Measurements from ENCODE around the gene FFAR3. TPM values are rescaled to one million over a fixed set of nuclear protein-coding genes. Genes with fewer than 3 reads are reported as not detected.

Gene FFAR3
- total RNA-seq, 1 donor from 2014 or later = 0.31 TPM

DNA sequence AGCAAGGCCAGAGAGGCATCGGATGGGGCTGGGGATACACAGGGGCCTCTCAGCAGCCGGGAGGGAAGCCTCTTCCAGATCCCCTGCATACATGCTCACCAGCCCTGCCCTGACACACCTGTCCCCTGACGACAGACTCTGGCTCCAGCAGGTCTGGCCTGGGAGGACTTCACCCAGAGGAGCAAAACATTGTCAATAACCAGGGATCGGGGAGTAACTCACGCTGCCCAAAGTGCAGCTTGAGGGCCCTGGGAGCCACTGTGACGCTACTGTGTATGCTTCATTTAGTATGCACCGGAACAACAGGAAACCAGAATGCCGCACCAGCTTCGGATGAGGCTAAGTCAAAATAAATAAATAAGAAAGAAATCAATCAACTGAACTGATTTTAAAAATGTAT lies 41.7 kb upstream of the FFAR3 start:
- no peak for DNase-seq (ENCODE audit: low spot score in 2 of 2, unreplicated experiment in 2 of 2)
- H3K9me3 Mint-ChIP-seq = peaks cover 1% of the 10 kb centered on the region
- peaks cover 47% of the 10 kb centered on the region for H3K4me1 Mint-ChIP-seq
- TF ChIP-seq, protein P1, sequence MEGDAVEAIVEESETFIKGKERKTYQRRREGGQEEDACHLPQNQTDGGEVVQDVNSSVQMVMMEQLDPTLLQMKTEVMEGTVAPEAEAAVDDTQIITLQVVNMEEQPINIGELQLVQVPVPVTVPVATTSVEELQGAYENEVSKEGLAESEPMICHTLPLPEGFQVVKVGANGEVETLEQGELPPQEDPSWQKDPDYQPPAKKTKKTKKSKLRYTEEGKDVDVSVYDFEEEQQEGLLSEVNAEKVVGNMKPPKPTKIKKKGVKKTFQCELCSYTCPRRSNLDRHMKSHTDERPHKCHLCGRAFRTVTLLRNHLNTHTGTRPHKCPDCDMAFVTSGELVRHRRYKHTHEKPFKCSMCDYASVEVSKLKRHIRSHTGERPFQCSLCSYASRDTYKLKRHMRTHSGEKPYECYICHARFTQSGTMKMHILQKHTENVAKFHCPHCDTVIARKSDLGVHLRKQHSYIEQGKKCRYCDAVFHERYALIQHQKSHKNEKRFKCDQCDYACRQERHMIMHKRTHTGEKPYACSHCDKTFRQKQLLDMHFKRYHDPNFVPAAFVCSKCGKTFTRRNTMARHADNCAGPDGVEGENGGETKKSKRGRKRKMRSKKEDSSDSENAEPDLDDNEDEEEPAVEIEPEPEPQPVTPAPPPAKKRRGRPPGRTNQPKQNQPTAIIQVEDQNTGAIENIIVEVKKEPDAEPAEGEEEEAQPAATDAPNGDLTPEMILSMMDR (IDR thresholded peaks at IDR 0.05; ENCODE audit: unreplicated experiment) = no peak
- H3K4me3 Mint-ChIP-seq = no peak overlapping the region
- no peaks in the 10 kb centered on the region for H3K27me3 Mint-ChIP-seq (ENCODE audit: low read depth)
- H3K27ac Mint-ChIP-seq = peak overlapping the region; percentile 39
- no peaks in the 10 kb centered on the region for H3K36me3 Mint-ChIP-seq

DNA sequence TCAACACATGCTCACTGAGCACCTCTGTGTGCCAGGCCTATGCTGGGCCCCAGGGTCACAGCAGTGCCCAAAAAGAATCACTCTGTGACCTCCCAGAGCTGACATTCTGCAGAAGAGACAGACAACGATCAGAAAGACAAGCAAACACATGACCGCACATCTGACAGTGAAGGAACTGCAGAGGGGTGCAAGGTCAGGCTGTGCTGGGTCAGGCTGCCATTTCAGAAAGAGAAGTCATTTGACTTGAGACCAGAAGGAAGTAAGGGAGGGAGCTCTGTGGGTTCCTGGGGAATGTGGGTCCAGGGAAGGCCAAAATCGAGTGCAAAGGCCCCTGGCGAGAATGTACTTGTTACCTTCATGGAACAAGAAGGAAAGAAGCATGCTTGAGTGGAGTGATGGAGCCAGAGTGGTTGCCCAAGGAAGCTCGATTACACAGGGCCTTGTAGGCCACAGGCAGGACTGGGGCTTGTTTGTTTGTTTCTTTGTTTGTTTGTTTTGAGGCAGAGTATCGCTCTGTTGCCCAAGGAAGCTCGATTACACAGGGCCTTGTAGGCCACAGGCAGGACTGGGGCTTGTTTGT lies 40.7 kb upstream of the FFAR3 start:
- H3K4me3 Mint-ChIP-seq = no peak overlapping the region
- TF ChIP-seq, protein P1 (IDR thresholded peaks at IDR 0.05; ENCODE audit: unreplicated experiment) = no peak
- no peaks in the 10 kb centered on the region for H3K27me3 Mint-ChIP-seq (ENCODE audit: low read depth)
- H3K4me1 Mint-ChIP-seq = peaks cover 38% of the 10 kb centered on the region
- no peak overlapping the region for H3K27ac Mint-ChIP-seq
- peaks cover 6% of the 10 kb centered on the region for H3K36me3 Mint-ChIP-seq
- H3K9me3 Mint-ChIP-seq = peaks cover 7% of the 10 kb centered on the region
- no peak for DNase-seq (ENCODE audit: low spot score in 2 of 2, unreplicated experiment in 2 of 2)

DNA sequence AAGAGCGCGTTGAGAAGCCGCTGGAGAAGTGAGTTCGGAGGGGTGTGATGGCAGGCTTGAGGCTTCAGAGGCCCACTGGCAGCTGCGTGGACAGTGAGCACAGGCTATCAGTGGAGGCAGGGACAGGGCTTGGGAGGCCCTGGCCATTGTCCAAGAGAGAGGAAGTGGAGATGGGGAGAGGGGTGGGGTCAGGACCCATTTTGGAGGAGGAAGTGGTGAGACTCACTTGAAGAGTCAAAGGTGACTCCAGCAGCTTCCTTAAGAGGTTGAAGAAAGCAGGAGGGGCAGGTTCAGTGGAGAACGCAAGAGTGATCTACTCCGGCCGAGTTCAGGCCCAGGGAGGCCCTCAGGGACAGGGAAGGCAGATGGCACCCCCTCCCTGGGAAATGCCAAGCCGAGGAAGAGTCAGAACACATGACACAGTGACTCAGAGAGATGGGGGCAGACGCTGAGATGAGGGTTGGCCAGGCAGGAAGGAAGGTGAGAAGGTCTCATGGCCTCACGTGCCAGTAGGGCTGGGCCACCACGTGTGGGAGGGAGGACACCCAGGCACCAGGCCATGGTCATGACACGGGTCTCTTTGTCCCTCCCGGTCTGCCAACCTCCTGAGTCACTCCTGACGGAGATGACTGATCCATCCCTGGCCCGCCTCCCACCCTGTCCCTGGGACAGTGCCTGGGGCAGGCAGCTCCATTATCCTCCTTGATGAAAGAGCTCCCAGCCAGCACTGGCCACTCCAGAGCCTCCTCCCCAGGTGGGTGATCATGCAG lies 39.4 kb upstream of the FFAR3 start:
- peak overlapping the region; percentile 64 for H3K27ac Mint-ChIP-seq
- DNase-seq (ENCODE audit: low spot score in 2 of 2, unreplicated experiment in 2 of 2) = no peak
- peaks cover 7% of the 10 kb centered on the region for H3K9me3 Mint-ChIP-seq
- peaks cover 7% of the 10 kb centered on the region for H3K36me3 Mint-ChIP-seq
- no peaks in the 10 kb centered on the region for H3K27me3 Mint-ChIP-seq (ENCODE audit: low read depth)
- H3K4me3 Mint-ChIP-seq = no peak overlapping the region
- TF ChIP-seq, protein P1 (IDR thresholded peaks at IDR 0.05; ENCODE audit: unreplicated experiment) = no peak
- peaks cover 31% of the 10 kb centered on the region for H3K4me1 Mint-ChIP-seq

GRCh38 chr19:35320065-35320713 lies 38.1 kb upstream of the FFAR3 start:
- no peak for DNase-seq (ENCODE audit: low spot score in 2 of 2, unreplicated experiment in 2 of 2)
- peaks cover 7% of the 10 kb centered on the region for H3K36me3 Mint-ChIP-seq

DNA sequence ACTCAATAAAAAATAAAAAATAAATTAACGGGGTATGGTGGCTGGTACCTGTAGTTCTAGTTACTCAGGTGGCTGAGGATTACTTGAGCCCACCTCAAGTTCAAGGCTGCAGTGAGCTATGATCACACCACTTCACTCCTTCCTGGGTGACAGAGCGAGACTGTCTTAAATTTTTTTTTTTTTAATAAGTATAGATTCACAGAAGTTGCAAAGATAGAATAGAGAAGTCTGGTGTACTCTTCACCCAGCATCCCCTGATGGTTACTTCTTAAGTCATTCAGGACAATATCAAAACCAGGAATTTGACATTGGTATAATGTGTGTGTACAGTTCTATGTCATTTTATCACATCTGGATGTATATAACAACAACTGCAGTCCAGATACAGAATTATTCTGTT lies 37.0 kb upstream of the FFAR3 start:
- DNase-seq (ENCODE audit: low spot score in 2 of 2, unreplicated experiment in 2 of 2) = no peak
- Mint-ChIP-seq H3K27ac (no peak overlapping the region), H3K4me3 (no peak overlapping the region)

More at GRCh38 chr19:35320065-35320713, 38.1 kb upstream of the FFAR3 start:
- Mint-ChIP-seq H3K4me3 (no peak overlapping the region), H3K9me3 (peaks cover 7% of the 10 kb centered on the region), H3K4me1 (peaks cover 27% of the 10 kb centered on the region), H3K27ac (peak overlapping the region; percentile 56), H3K27me3 (ENCODE audit: low read depth) (no peaks in the 10 kb centered on the region)
- TF ChIP-seq, protein P1 (IDR thresholded peaks at IDR 0.05; ENCODE audit: unreplicated experiment) = no peak

More for the DNA sequence above, 37.0 kb upstream of the FFAR3 start:
- Mint-ChIP-seq H3K36me3 (peaks cover 7% of the 10 kb centered on the region), H3K4me1 (peaks cover 23% of the 10 kb centered on the region), H3K27me3 (ENCODE audit: low read depth) (no peaks in the 10 kb centered on the region), H3K9me3 (peaks cover 7% of the 10 kb centered on the region)
- TF ChIP-seq, protein P1 (IDR thresholded peaks at IDR 0.05; ENCODE audit: unreplicated experiment) = no peak
